Immature natural killer cell (primary cell): ENCODE results near the gene LCLAT1. TPM values are rescaled to one million over a fixed set of nuclear protein-coding genes. Genes with fewer than 3 reads are reported as not detected.
"Not testable (repeated sequence)": the region's sequence is repeated elsewhere in the genome, so short reads cannot be mapped to it uniquely, and the experiment has no call there.

Experiments used
- DNase-seq, 3 donors: peaks; one replicate each; pipeline ENCODE4 v3.0.0; 2022; ENCODE audit warnings: mixed read lengths in 1 of 3
- H3K27ac Mint-ChIP-seq, 6 donors: one replicate each; pipeline ENCODE4 v1.8.0; 2020; ENCODE audit warnings: mixed read lengths in 6 of 6, mild to moderate bottlenecking in 5 of 6, inconsistent platforms in 4 of 6, moderate library complexity in 3 of 6
- H3K27me3 Mint-ChIP-seq, 3 donors: one replicate each; pipeline ENCODE4 v1.8.0; 2020 to 2021; ENCODE audit warnings: low read depth in 3 of 3, mild to moderate bottlenecking in 3 of 3, mixed read lengths in 3 of 3, moderate library complexity in 3 of 3, inconsistent platforms in 1 of 3
- H3K36me3 Mint-ChIP-seq, 3 donors: one replicate each; pipeline ENCODE4 v1.8.0; 2020; ENCODE audit warnings: mixed read lengths in 3 of 3, inconsistent platforms in 2 of 3, mild to moderate bottlenecking in 2 of 3
- H3K4me1 Mint-ChIP-seq, 2 donors: one replicate each; pipeline ENCODE4 v1.8.0; 2020; ENCODE audit warnings: inconsistent platforms in 2 of 2, mild to moderate bottlenecking in 2 of 2, mixed read lengths in 2 of 2, moderate library complexity in 1 of 2
- H3K4me3 Mint-ChIP-seq, 5 donors: one replicate each; pipeline ENCODE4 v1.8.0; 2020; ENCODE audit warnings: mild to moderate bottlenecking in 5 of 5, mixed read lengths in 5 of 5, inconsistent platforms in 3 of 5, moderate library complexity in 3 of 5
- H3K9me3 Mint-ChIP-seq, 6 donors: one replicate each; pipeline ENCODE4 v1.8.0; 2020; ENCODE audit warnings: mild to moderate bottlenecking in 6 of 6, mixed read lengths in 6 of 6, inconsistent platforms in 4 of 6, moderate library complexity in 3 of 6
- polyA plus RNA-seq, 3 donors: library from polyadenylated mRNA; unstranded; fragments of 300-500 nt; fragmentation: Illumina TruSeq; gene quantifications; one replicate each; pipeline ENCODE4 v1.2.3, GENCODE V29; 2021

Gene LCLAT1
- polyA plus RNA-seq, 3 donors from 2014 or later, result 4.7 to 13.5 (median 5.4) TPM

DNA sequence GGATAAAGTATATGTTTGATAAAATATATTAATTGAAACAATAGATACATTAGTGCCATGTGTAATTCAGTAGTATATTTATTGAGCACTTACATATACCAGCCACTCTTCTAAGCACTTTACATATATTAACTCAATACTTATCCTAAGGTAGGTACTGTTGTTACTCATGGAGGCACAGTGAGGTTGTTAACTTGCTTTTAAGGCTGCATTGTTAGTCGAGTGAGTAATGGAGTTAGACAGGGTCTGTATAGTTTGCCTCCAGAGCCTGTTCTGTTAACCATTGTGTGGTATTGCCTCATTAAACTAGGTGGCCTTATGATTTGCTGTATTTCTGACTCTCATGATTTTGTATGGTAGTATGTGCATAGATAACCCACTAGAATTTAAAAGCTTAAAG lies 44.2 kb downstream of the LCLAT1 start:
- H3K4me1 Mint-ChIP-seq, result peaks cover 13 to 35% of the 10 kb centered on the region in 2 donors
- no peak for DNase-seq
- H3K27ac Mint-ChIP-seq, result no peak overlapping the region
- H3K36me3 Mint-ChIP-seq, result peaks cover 0 to 6% (median 0%) of the 10 kb centered on the region in 3 donors
- H3K27me3 Mint-ChIP-seq, result peaks cover 0 to 1% (median 0%) of the 10 kb centered on the region in 3 donors
- no peaks in the 10 kb centered on the region for H3K9me3 Mint-ChIP-seq
- no peak overlapping the region for H3K4me3 Mint-ChIP-seq

GRCh38 chr2:30492185-30492584 lies 45.1 kb downstream of the LCLAT1 start:
- H3K36me3 Mint-ChIP-seq, result peaks cover 0 to 6% (median 0%) of the 10 kb centered on the region in 3 donors
- no peak for DNase-seq
- peaks cover 0 to 1% (median 0%) of the 10 kb centered on the region in 3 donors for H3K27me3 Mint-ChIP-seq
- peaks cover 13 to 33% of the 10 kb centered on the region in 2 donors for H3K4me1 Mint-ChIP-seq
- no peak overlapping the region for H3K27ac Mint-ChIP-seq
- no peaks in the 10 kb centered on the region for H3K9me3 Mint-ChIP-seq
- H3K4me3 Mint-ChIP-seq, result no peak overlapping the region

GRCh38 chr2:30492619-30493018 lies 45.6 kb downstream of the LCLAT1 start:
- DNase-seq, result no peak
- Mint-ChIP-seq H3K36me3 (peaks cover 0 to 8% (median under 1%) of the 10 kb centered on the region in 3 donors), H3K9me3 (peaks cover 0 to under 1% (median 0%) of the 10 kb centered on the region in 6 donors), H3K27ac (no peak overlapping the region), H3K27me3 (peaks cover 0 to 1% (median 0%) of the 10 kb centered on the region in 3 donors), H3K4me1 (peaks cover 11 to 29% of the 10 kb centered on the region in 2 donors), H3K4me3 (no peak overlapping the region)

- Mint-ChIP-seq H3K27me3 (peaks cover 0 to 1% (median 0%) of the 10 kb centered on the region in 3 donors), H3K9me3 (peaks cover 0 to 1% (median 0%) of the 10 kb centered on the region in 6 donors), H3K27ac (no peak overlapping the region), H3K4me1 (peaks cover 5 to 22% of the 10 kb centered on the region in 2 donors), H3K36me3 (peaks cover under 1 to 13% (median 5%) of the 10 kb centered on the region in 3 donors), H3K4me3 (no peak overlapping the region)
- DNase-seq, result no peak
Measured at GRCh38 chr2:30493440-30493839, 46.4 kb downstream of the LCLAT1 start.

- H3K27ac Mint-ChIP-seq, H3K4me3 Mint-ChIP-seq, H3K27me3 Mint-ChIP-seq, DNase-seq: not testable (repeated sequence)
- H3K36me3 Mint-ChIP-seq, result peaks cover 9 to 27% (median 9%) of the 10 kb centered on the region in 3 donors
- H3K9me3 Mint-ChIP-seq, result peaks cover 2 to 13% (median 6%) of the 10 kb centered on the region in 6 donors
- peaks cover 3 to 14% of the 10 kb centered on the region in 2 donors for H3K4me1 Mint-ChIP-seq
Measured at GRCh38 chr2:30495896-30496295, 48.9 kb downstream of the LCLAT1 start.

DNA sequence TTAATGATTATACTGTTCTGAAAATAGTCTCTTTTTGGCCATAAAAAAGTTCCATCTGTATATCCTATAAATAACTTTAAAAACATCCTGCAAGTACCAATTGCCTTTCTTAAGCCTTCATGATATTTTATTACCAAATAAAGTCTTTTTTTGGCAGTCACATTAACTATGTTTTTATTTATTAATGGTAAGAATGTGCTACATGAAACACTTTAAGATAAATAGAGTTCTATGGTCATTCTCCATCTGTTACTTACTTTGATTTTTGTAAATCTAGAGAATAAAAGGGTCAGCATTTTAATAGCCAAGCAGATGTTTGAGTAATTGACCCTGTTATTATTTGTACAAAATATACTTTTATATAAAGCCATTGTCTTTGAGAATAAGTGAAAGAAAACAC lies 52.6 kb downstream of the LCLAT1 start:
- Mint-ChIP-seq H3K27ac (no peak overlapping the region), H3K27me3 (peaks cover 0 to 5% (median 1%) of the 10 kb centered on the region in 3 donors), H3K4me3 (no peak overlapping the region), H3K9me3 (peaks cover 4 to 17% (median 9%) of the 10 kb centered on the region in 6 donors), H3K36me3 (peaks cover 9 to 36% (median 12%) of the 10 kb centered on the region in 3 donors), H3K4me1 (peaks cover 28 to 45% of the 10 kb centered on the region in 2 donors)
- DNase-seq, result no peak

DNA sequence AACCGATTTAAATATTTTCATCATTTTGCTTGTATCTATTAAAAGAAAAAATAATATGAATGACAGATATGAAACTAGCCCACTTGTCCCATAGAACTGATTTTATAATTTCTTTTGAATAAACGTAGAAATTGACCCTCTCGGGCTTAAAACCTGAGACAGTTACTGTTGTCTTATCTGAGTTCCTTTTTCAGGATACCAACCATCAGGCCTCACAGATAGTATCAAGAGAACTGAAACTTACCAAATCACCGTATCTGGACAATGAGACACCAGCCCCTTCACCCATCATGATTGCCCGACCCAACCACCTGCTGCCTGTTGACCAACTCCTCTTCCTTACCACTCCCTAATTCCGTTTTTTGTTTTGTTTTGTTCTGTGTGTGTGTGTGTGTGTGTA lies 53.7 kb downstream of the LCLAT1 start:
- Mint-ChIP-seq H3K27ac (peak overlapping the region in 1 of 6 donors; percentile 2), H3K4me3 (no peak overlapping the region), H3K4me1 (peaks cover 35 to 54% of the 10 kb centered on the region in 2 donors), H3K27me3 (peaks cover 0 to 5% (median 1%) of the 10 kb centered on the region in 3 donors), H3K36me3 (peaks cover 9 to 32% (median 12%) of the 10 kb centered on the region in 3 donors), H3K9me3 (peaks cover 4 to 17% (median 9%) of the 10 kb centered on the region in 6 donors)
- DNase-seq, result no peak

GRCh38 chr2:30502310-30502709 lies 55.3 kb downstream of the LCLAT1 start:
- Mint-ChIP-seq H3K27me3 (peaks cover 0 to 5% (median 1%) of the 10 kb centered on the region in 3 donors), H3K4me1 (peaks cover 32 to 43% of the 10 kb centered on the region in 2 donors), H3K36me3 (peaks cover 9 to 30% (median 12%) of the 10 kb centered on the region in 3 donors), H3K9me3 (peaks cover 4 to 17% (median 9%) of the 10 kb centered on the region in 6 donors), H3K4me3 (no peak overlapping the region), H3K27ac (peak overlapping the region in 4 of 6 donors; percentile 8 to 92 (median 54))
- no peak for DNase-seq

DNA sequence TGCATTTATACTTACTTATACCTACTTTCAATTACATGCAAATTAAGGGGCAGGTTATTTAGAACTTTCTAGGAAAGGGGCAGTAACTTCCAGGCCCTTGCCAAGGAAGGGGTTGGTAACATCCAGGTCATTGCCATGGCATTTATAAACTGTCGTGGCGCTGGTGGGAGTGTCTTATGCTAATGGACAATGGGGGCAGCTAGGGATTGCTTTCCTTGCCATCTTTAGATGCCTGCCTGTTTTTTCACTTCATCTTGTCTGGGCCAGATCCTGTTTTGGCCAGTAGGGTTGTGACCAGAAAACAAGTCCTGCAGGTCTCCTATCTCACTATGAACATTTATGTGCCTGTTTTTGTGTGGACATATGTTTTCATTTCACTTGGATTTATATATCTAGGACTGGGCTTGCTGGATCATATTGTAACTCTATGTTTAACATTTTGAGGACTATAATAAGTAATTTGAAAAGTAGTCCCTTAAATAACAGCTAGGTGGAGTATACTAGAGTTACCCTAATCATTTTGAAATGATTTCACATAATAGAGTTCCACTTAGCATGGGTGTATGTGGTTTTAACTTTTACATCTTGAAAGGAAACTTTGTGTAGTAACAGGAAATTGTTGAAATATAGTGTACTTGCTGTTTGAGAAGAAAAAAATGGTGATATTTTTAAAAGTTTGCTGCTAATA lies 56.1 kb downstream of the LCLAT1 start:
- Mint-ChIP-seq H3K36me3 (peaks cover 9 to 25% (median 12%) of the 10 kb centered on the region in 3 donors), H3K27ac (peak overlapping the region; percentile 76 to 94 (median 86)), H3K27me3 (peaks cover 0 to 5% (median 1%) of the 10 kb centered on the region in 3 donors), H3K9me3 (peaks cover 4 to 17% (median 8%) of the 10 kb centered on the region in 6 donors), H3K4me3 (peak overlapping the region; percentile 42 to 73 (median 55)), H3K4me1 (peaks cover 32 to 49% of the 10 kb centered on the region in 2 donors)
- peak; percentile 3 to 29 (median 18) for DNase-seq

DNA sequence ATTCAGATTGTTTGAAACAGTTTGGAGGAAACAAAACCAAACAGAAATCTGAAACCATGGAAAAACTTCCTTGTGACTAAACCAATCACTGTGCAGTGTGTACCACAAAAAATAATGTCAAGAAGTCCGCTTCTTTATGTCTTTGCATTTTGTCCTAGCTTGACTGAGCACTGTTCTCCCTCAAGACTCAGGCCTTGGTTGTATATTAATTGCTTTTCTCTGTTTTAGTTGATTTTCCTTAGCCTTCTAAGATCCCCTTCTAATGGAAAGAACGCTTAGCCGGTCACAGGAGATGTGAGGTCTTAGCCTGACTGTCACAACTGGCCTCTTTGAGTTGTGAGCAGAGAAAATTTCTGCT lies 56.6 kb downstream of the LCLAT1 start:
- Mint-ChIP-seq H3K4me1 (peaks cover 32 to 53% of the 10 kb centered on the region in 2 donors), H3K27ac (peak overlapping the region; percentile 76 to 94 (median 86)), H3K4me3 (peak overlapping the region; percentile 42 to 73 (median 55)), H3K27me3 (peaks cover 0 to 5% (median under 1%) of the 10 kb centered on the region in 3 donors), H3K36me3 (peaks cover 9 to 28% (median 10%) of the 10 kb centered on the region in 3 donors), H3K9me3 (peaks cover 4 to 14% (median 8%) of the 10 kb centered on the region in 6 donors)
- DNase-seq, result no peak

- Mint-ChIP-seq H3K27me3 (peaks cover 0 to 5% (median 0%) of the 10 kb centered on the region in 3 donors), H3K4me3 (peak overlapping the region in 2 of 5 donors; percentile 28 to 51), H3K9me3 (peaks cover 3 to 14% (median 7%) of the 10 kb centered on the region in 6 donors), H3K27ac (peak overlapping the region; percentile 26 to 82 (median 75)), H3K4me1 (peaks cover 32 to 64% of the 10 kb centered on the region in 2 donors), H3K36me3 (peaks cover 6 to 20% (median 7%) of the 10 kb centered on the region in 3 donors)
- DNase-seq, result no peak
Measured at GRCh38 chr2:30504731-30505130, 57.7 kb downstream of the LCLAT1 start.

DNA sequence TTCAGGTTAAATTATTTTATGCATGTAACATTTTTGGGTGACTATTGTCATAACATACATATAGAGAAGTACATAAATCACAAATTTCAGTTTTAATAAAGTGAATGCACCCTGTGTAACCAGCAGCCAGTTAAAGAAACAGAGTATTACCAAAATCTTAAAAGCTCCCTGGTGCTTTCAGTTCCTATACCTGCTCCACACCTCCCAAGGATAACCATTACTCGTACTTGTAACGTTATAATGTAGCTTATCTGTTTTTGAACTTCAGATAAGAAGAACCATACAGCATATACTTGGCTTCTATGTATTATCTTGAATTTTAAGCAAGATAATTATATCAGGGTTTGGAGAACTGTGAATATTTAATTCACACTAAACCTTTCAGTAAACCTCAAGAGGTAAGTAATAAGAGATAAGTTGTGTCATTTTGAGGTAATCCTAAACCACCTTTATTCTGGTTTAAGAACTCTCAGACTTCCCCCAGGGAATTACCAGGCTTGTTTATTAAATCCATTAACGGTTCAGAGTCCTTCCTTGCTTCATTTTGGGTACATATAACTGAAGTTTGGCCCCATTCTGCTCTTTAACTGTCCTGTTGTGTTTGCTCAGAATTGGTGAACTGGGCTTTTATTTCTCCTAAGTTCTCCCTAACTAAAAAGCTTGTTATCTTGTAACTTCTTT lies 58.6 kb downstream of the LCLAT1 start:
- Mint-ChIP-seq H3K36me3 (peaks cover 5 to 17% (median 7%) of the 10 kb centered on the region in 3 donors), H3K27me3 (peaks cover 0 to 5% (median 0%) of the 10 kb centered on the region in 3 donors), H3K27ac (peak overlapping the region in 1 of 6 donors; percentile 76), H3K4me3 (no peak overlapping the region), H3K9me3 (peaks cover 0 to 10% (median 6%) of the 10 kb centered on the region in 6 donors), H3K4me1 (peaks cover 32 to 70% of the 10 kb centered on the region in 2 donors)
- DNase-seq, result no peak

DNA sequence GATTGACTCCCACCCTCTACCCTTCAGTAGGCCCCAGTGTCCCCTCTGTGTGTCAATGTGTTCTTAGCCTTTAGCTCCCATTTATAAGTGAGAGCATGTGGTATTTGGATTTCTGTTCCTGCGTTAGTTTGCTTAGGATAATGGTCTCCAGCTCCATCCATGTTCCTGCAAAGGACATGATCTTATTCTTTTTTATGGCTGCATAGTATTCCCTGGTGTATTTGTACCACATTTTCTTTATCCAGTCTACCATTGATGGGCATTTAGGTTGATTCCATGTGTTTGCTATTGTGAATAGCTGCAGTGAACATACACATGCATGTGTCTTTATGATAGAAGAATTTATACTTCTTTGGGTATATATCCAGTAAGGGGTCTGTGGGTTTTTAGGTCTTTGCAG lies 60.4 kb downstream of the LCLAT1 start:
- H3K36me3 Mint-ChIP-seq, H3K27me3 Mint-ChIP-seq, H3K4me3 Mint-ChIP-seq, H3K9me3 Mint-ChIP-seq, H3K27ac Mint-ChIP-seq, DNase-seq: not testable (repeated sequence)
- peaks cover 27 to 61% of the 10 kb centered on the region in 2 donors for H3K4me1 Mint-ChIP-seq

DNA sequence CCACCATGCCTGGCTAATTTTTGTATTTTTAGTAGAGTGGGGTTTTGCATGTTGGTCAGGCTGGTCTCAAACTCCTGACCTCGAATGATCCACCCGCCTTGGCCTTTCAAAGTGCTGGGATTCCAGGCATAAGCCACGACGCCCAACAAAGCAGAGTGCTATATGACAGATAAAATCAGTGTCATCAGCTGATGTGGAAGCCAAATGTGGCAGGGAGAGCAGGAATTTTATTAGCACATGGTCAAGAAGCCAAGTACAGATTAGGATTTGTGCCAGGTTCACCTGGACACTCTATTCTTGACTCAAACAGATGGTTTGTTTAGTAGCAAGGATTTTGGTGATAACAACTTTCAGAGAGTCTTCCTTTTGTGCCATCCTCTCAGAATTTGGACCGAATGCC lies 62.7 kb downstream of the LCLAT1 start:
- H3K9me3 Mint-ChIP-seq, result no peaks in the 10 kb centered on the region
- peaks cover 0 to 8% (median 7%) of the 10 kb centered on the region in 3 donors for H3K36me3 Mint-ChIP-seq
- H3K27me3 Mint-ChIP-seq, result no peaks in the 10 kb centered on the region
- no peak overlapping the region for H3K27ac Mint-ChIP-seq
- DNase-seq, result no peak
- H3K4me3 Mint-ChIP-seq, result no peak overlapping the region
- peaks cover 8 to 53% of the 10 kb centered on the region in 2 donors for H3K4me1 Mint-ChIP-seq
